ENCODE data around the gene PRR19. TPM values are rescaled to one million over a fixed set of nuclear protein-coding genes. Genes with fewer than 3 reads are reported as not detected.
A peak's percentile ranks its signal among the peaks of the same experiment; 100 is the strongest.

The PRR19 gene
- total and polyA plus RNA-seq, 4 donors: 0.23 to 1.0 (median 0.77) TPM

DNA sequence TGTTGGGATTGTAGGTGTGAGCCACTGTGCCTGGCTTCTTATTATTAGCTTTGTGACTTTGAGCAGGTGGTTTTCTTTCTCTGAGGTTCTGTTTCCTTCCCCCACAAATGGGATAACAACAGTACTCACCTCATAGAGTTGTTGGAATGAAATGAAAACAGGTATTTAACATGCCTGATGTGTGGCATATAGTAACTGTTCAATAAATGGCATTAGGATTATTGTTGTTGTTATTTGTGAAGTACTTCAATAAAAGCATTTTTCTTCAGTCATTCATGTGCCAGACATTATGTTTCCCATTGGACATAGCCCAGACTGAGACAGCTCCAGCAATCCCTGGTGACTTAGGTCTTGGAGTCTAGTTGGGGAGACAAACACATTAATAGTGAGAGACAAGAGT is 25.0 kb downstream of the PRR19 start:
- Histone ChIP-seq H3K27ac (ENCODE audit: low read depth in 1 of 2, low read length in 1 of 2) (no peak overlapping the region), H3K9ac (ENCODE audit: insufficient read depth in 1 of 2, low read length in 2 of 2) (peak overlapping the region in 1 of 2 donors; percentile 63), H3K36me3 (ENCODE audit: control insufficient read depth in 4 of 4, insufficient read depth in 4 of 4, low read length in 4 of 4) (peaks cover 0 to 1% (median 0%) of the 10 kb centered on the region in 4 donors), H3K4me1 (ENCODE audit: control insufficient read depth in 5 of 5, insufficient read depth in 5 of 5, low read length in 5 of 5) (peaks cover 0 to 21% (median 15%) of the 10 kb centered on the region in 5 donors), H3K27me3 (ENCODE audit: control insufficient read depth in 3 of 3, insufficient read depth in 3 of 3, low read length in 2 of 3) (peaks cover 7 to 21% (median 18%) of the 10 kb centered on the region in 3 donors), H3K4me3 (no peak overlapping the region), H3K9me3 (ENCODE audit: control insufficient read depth in 4 of 4, insufficient read depth in 3 of 4, low read length in 3 of 4) (peaks cover 0 to 2% (median 0%) of the 10 kb centered on the region in 4 donors)
- TF ChIP-seq, protein P1, sequence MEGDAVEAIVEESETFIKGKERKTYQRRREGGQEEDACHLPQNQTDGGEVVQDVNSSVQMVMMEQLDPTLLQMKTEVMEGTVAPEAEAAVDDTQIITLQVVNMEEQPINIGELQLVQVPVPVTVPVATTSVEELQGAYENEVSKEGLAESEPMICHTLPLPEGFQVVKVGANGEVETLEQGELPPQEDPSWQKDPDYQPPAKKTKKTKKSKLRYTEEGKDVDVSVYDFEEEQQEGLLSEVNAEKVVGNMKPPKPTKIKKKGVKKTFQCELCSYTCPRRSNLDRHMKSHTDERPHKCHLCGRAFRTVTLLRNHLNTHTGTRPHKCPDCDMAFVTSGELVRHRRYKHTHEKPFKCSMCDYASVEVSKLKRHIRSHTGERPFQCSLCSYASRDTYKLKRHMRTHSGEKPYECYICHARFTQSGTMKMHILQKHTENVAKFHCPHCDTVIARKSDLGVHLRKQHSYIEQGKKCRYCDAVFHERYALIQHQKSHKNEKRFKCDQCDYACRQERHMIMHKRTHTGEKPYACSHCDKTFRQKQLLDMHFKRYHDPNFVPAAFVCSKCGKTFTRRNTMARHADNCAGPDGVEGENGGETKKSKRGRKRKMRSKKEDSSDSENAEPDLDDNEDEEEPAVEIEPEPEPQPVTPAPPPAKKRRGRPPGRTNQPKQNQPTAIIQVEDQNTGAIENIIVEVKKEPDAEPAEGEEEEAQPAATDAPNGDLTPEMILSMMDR (IDR thresholded peaks at IDR 0.05; ENCODE audit: control extremely low read depth, extremely low read depth): no peak
- no peak for ATAC-seq (ENCODE audit: insufficient read depth, low FRiP score)
- DNase-seq: no peak

DNA sequence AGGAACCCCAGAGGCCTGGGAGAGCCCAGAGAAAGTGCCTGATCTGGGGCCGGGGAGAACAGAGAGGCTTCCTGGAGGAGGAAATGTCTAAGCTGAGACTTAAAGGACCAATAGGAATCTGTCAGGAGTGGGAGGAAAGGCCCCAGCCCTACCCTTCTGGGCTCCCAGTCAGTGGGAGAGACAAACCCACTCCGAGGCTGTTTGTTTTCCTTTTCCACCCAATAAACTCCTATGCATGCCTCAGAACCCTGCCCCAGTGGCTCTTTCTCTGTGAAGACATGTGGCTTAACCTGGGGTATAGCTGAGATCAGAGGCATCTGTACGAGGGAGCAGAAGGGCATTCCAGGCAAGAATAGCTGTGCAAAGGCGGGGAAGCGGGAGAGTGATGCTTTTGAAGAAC is 25.4 kb downstream of the PRR19 start:
- Histone ChIP-seq H3K36me3 (ENCODE audit: control insufficient read depth in 4 of 4, insufficient read depth in 4 of 4, low read length in 4 of 4) (peaks cover 0 to 3% (median 0%) of the 10 kb centered on the region in 4 donors), H3K9ac (ENCODE audit: insufficient read depth in 1 of 2, low read length in 2 of 2) (no peak overlapping the region), H3K4me3 (no peak overlapping the region), H3K9me3 (ENCODE audit: control insufficient read depth in 4 of 4, insufficient read depth in 3 of 4, low read length in 3 of 4) (peaks cover 0 to 2% (median 0%) of the 10 kb centered on the region in 4 donors), H3K4me1 (ENCODE audit: control insufficient read depth in 5 of 5, insufficient read depth in 5 of 5, low read length in 5 of 5) (peaks cover 0 to 21% (median 15%) of the 10 kb centered on the region in 5 donors), H3K27me3 (ENCODE audit: control insufficient read depth in 3 of 3, insufficient read depth in 3 of 3, low read length in 2 of 3) (peaks cover 7 to 18% (median 14%) of the 10 kb centered on the region in 3 donors), H3K27ac (ENCODE audit: low read depth in 1 of 2, low read length in 1 of 2) (no peak overlapping the region)
- DNase-seq (no peak), ATAC-seq (ENCODE audit: insufficient read depth, low FRiP score) (no peak)
- TF ChIP-seq, protein P1 (IDR thresholded peaks at IDR 0.05; ENCODE audit: control extremely low read depth, extremely low read depth): no peak
- 91 to 94% methylated on average over 5 of the region's 5 CpGs for WGBS, 2 donors

DNA sequence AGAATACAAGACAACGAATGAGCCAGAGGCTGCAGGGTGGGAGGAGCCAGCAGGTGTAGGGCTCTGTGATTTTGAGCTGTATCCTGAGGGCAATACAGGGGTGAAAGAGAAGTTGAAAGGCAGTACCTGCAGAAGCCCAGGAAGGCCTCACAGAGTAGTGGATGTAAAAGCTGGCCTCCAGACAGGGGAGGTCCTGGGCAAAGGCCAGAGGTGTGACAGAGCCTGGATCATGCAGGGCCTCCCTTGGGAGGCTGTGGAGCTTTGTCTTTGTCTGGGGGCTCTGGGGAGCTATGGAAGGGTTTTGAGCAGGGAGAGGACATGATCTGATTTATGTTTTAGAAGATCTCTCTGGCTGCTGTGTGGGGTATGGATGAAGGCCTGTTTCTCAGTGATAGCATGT is 26.2 kb downstream of the PRR19 start:
- no peak for ATAC-seq (ENCODE audit: insufficient read depth, low FRiP score)
- H3K9me3 ChIP-seq (ENCODE audit: control insufficient read depth in 4 of 4, insufficient read depth in 3 of 4, low read length in 3 of 4): peaks cover 0 to 2% (median 0%) of the 10 kb centered on the region in 4 donors

More for the DNA sequence above, 26.2 kb downstream of the PRR19 start:
- WGBS, 2 donors: 75% methylated on average over 1 of the region's 1 CpG
- H3K4me3 ChIP-seq: no peak overlapping the region
- H3K27ac ChIP-seq (ENCODE audit: low read depth in 1 of 2, low read length in 1 of 2): no peak overlapping the region
- H3K27me3 ChIP-seq (ENCODE audit: control insufficient read depth in 3 of 3, insufficient read depth in 3 of 3, low read length in 2 of 3): peaks cover 5 to 11% (median 9%) of the 10 kb centered on the region in 3 donors
- no peak for DNase-seq
- H3K9ac ChIP-seq (ENCODE audit: insufficient read depth in 1 of 2, low read length in 2 of 2): no peak overlapping the region
- H3K36me3 ChIP-seq (ENCODE audit: control insufficient read depth in 4 of 4, insufficient read depth in 4 of 4, low read length in 4 of 4): peaks cover 0 to 3% (median 0%) of the 10 kb centered on the region in 4 donors
- TF ChIP-seq, protein P1 (IDR thresholded peaks at IDR 0.05; ENCODE audit: control extremely low read depth, extremely low read depth): no peak
- H3K4me1 ChIP-seq (ENCODE audit: control insufficient read depth in 5 of 5, insufficient read depth in 5 of 5, low read length in 5 of 5): peaks cover 0 to 21% (median 15%) of the 10 kb centered on the region in 5 donors
